Cerebellar nuclear complex (tissue), 1 donor: Measurements from ENCODE around the gene MILR1.
"Not testable (repeated sequence)": the region's sequence is repeated elsewhere in the genome, so short reads cannot be mapped to it uniquely, and the experiment has no call there.

Source experiments
- DNase-seq, 2 experiments: peaks; one replicate each; lab custom pipeline; 2025; lab: John Stamatoyannopoulos, UW

Gene MILR1

DNA sequence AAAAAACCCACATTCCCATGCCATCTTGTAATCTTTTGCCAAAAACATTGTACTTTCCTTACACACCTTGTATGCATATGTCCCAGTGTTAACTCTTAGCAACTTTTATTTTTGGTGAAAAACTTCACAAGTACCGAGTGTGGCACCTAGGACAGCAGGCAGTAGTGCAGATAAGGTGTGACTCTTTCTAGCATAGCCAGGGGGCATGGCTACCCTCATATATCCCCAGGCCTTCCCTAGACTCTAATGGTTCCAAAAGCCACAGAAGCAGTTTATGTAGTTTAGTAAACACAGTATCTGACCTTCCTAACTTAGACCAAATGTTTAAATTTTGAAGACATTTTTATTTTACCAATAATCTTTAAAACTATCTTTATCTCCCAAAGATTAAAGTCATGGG lies 20.5 kb upstream of the MILR1 start:
- DNase-seq, result no peak

DNA sequence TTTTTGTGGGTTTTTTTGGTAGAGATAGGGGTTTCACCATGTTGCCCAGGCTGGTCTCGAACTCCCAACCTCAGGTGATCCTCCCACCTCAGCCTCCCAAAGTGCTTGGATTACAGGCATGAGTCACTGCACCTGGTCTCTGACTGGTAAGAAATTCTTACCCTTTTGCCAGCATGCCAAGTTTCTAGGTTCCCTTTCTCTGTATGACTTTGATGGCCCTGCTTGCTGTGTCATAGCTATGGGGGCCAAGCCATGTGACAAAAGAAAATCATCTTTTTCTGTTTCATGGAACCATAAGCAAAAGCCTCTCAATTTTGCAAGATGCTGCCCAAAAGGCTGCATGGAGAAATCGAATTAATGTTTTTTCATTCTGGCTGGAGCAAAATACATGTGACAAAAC lies 18.9 kb upstream of the MILR1 start:
- DNase-seq, result not testable (repeated sequence)

DNA sequence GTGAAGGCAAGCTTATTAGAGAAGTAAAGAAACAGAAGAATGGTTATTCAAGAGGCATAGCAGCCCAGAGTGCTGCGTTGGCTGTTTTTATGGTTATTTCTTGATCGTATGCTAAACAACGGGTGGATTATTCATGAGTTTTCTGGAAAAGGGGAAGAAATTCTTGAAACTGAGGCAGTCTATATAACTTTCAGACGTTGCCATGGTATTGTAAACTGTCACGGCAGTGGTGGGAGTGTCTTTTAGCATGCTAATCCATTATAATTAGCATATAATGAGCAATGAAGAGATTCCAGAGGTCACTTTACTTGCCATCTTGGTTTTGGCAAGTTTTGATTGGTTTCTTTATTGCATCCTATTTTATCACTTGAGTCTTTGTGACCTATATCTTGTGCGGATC lies 17.4 kb upstream of the MILR1 start:
- no peak for DNase-seq

DNA sequence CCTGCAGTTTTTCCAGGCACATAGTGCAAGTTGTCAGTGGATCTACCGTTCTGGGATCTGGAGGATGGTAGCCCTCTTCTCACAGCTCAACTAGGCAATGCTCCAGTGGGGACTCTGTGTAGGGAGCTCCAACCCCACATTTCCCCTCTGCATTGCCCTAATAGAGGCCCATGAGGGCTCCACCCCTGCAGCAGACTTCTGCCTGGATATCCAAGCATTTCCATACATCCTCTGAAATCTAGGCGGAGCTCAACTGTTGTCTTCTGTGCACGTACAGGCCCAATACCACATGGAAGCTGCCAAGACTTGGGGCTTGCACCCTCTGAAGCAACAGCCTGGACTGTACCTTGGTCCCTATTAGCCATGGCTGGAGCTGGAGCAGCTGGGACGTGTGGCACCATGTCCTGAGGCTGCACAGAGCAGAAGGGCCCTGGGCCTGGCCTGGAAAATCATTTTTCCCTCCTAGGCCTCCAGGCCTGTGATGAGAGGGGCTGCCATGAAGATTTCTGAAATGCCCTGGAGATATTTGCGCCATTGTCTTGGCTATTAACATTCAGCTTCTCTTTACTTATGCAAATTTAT lies 10.9 kb upstream of the MILR1 start:
- DNase-seq, result no peak

DNA sequence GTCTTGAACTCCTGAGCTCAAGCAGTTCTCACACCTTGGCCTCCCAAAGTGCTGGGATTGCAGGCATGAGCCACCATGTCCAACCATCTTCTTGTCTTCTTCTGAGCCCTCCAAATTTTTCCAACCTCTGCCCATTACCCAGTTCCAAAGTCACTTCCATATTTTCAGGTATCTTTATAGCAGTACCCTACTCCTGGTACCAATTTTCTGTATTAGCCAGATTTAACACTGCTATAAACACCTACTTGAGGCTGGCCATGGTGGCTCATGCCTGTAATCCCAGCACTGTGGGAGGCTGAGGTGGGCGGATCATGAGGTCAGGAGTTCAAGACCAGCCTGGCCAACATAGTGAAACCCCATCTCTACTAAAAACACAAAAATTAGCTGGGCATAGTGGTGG lies 9.4 kb upstream of the MILR1 start:
- not testable (repeated sequence) for DNase-seq

DNA sequence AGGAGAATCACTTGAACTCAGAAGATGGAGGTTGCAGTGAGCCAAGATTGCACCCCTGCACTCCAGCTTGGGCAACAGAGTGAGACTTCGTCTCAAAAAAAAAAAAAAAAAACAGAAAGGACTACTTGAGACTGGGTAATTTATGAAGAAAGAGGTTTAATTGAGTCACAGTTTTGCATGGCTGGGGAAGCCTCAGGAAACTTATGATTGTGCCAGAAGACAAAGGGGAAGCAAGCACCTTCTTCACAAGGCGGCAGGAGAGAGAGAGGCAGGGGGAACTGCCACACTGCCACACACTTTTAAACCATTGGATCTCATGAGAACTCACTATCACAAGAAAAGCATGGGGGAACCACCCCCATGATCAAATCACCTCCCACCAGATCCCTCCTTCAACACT lies 9.0 kb upstream of the MILR1 start:
- no peak for DNase-seq

DNA sequence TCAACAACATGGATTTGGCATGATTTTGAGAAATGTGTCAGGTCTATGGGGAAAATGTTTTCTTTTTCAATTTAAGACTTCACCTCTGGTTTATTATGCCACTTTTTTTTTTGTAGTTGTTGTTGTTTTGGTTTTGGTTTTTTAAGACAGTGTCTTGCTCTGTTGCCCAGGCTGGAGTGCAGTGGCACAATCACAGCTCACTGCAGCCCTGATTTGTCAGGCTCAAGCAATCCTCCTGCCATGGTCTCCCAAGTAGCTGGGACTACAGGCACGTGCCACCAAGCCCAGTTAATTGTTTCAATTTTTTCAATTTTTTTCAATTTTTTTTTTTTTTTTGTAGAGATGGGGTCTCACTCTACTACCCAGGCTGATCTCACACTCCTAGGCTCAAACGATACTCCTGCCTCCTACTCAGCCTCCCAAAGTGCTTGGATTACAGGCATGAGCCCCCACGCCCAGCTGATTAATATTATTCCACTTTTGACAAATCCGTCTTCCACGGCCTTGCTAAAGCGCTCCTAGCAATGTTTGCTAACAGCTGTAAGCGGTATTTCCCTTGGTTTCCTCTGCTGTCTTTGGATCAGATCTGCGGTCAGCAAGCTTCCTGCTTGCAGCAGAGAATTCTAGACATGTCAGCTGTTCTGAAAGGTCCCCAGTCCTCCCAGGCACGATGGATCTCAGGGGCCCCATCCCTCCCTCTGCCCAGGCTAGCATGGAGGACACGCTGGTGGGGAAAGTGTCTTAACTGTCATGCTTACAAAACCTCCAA lies 7.0 kb upstream of the MILR1 start:
- no peak for DNase-seq

DNA sequence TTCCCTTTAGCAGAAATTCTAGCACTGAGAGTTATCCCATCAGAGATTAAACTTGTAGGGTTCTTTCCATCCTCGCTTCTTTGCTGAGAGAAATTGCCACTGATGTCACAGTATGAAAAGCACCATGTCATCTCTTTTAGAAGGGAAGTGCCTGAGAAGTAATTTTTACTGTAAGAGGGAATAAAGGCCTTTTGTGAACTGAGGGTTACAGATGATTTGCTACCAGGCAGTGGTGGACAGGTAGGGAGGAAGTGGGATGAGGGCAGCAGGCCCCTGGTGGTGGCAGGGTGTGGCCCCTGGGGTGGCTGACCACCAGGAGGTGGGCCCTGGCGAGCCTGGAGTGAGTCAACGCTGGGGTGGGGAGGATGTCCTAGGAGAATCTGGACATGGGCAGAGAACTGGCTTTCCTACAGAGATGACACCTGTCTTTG lies 6.4 kb upstream of the MILR1 start:
- DNase-seq, result no peak

DNA sequence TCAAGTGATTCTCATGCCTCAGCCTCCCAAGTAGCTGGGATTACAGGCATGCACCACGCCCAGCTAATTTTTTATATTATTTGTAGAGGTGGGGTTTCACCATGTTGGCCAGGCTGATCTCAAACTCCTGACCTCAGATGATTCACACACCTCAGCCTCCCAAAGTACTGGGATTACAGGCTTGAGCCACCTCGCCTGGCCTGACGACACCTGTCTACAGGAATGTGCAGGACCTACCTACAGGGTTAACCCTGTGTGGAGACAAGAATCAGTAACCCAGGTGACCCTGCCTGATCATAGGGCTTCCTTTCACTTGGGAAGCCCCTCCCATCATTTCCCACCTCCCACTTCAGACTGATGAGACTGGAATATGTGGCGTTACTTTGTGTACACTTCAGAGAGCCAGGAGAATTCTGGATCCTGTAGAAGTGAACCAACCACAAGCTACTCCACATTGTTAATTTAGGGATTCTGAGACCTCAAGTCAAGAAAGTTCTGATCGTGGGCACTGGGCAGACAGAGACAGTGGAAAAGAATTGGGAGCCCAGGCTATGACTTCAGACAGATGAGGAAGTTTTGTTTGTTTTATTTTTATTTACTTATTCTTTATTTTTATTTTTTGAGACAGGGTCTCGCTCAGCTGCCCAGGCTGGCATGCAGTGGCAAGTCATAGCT lies 5.7 kb upstream of the MILR1 start:
- DNase-seq, result no peak

DNA sequence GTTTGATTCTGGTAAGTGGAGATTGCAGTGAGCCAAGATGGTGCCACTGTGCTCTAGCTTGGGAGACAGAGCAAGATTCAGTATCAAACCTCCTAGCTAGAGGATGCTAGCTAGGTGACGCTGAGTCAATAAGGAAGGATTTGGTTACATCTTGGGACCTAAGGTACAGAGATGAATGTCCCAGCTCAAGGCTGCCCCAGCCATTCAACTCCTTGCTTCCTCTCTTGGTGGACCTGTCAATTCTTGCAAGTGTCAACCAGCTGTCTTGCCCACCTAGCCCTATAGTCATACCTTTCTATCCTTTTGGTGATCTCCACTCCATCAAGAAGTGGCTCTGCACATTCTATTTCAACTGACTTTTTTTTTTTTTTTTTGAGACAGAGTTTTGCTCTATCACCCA lies 1.4 kb upstream of the MILR1 start:
- DNase-seq, result no peak

DNA sequence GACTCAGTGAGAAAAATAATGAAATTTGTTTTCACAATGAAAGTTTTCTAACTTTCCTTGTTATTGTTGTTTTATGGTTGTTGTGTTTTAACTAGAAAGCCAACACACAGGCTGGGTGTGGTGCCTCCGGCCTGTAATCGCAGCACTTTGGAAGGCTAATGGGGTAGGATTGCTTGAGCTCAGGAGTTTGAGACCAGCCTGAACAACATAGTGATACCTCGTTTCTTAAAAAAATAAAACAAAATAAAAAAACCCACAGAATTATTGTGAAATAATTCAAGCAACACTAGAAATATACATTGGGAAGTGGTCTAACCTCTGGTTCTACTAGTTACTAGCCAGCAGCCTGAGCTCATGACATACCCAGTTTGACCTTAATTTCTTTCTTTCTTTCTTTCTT lies 630 bp downstream of the MILR1 start:
- no peak for DNase-seq

DNA sequence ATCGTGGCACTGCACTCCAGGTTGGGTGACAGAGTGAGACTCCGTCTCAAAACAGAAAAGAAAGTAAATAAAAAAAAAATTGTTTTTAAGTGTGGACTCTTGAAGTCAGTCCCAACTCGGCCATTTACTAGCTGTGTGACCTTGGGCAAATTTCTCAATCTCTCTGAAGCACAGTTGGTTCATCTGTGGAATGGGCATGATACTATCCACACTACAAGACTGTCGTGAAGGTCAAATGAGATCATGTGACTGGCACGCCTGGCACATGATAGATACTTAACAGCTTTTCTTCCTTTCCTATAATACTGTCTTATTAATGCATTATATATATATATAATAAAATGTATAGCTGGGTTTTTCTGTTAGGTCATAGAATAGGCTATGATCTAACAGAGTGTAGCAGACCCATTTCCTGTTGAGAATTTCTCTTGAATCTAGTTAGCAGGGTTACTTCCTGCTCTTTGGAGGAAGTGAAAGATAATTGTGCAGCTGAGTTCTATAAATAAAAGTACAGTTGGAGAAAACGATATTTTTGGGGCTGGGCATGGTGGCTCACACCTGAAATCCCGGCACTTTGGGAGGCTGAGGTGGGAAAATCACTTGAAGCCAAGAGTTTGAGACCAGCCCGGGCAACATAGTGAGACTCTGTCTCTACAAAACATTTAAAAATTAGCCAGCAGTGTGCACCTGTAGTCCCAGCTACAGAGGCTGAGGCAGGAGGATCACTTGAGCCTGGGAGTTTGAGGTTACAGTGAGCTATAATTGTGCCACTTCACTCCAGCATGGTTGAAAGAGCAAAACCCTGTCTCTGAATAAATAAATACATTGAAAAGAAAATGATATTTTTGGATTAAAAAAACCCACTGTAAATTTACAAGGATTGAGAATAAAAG lies 7.3 kb downstream of the MILR1 start:
- no peak for DNase-seq

DNA sequence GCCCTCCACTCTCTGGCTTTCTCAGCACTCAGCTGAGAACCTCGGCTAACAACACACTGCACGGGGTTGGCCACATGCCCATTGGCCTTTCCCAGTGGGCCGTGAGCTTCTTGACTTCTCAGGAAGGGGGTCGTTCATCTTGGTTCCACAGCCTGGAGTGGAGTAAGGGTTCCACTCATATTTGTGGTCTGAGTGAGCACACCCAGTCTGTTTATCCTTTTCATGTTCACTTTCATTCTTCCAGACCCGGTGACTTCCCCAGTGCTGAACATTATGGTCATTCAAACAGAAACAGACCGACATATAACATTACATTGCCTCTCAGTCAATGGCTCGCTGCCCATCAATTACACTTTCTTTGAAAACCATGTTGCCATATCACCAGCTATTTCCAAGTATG lies 8.2 kb downstream of the MILR1 start:
- DNase-seq, result no peak

DNA sequence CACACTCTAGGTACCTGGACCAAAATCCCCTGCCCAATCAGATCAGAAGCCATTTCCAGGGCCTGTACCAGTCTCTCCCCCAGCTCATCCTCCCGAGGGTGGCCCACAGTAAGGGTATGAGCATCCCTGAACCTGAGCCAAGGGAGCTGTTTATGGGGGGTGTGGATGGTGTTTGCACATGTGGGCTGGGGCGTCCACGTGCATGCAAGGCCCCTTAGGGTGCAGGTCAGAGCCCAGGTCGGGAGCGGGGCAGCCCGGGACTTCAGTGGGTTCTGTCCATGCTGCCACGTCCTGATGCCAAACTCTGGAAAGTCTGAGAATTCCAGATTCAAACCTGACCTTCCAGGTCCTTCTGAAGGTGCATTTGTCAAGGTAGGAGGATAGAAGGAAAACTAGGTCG lies 9.8 kb downstream of the MILR1 start:
- DNase-seq, result no peak

DNA sequence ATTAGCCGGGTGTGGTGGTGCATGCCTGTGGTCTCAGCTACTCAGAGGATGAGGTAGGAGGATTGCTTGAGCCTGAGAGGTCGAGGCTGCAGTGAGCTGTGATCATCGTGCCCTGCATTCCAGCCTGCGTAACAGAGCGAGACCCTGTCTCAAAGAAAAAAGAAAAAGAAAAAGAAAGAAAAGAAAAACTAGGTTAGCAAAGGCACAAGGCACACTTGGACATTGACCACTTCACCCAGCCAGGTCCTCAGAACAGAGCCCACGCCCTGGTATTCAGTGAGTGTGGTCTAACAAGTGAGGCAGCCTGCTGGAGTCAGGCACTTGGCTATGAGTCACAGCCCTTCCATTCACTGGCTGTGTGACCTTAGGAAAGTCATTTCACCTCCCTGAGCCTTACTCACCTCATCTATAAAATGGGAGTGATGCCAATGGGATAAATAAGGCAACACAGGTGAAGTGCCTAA lies 10.4 kb downstream of the MILR1 start:
- DNase-seq, result no peak

DNA sequence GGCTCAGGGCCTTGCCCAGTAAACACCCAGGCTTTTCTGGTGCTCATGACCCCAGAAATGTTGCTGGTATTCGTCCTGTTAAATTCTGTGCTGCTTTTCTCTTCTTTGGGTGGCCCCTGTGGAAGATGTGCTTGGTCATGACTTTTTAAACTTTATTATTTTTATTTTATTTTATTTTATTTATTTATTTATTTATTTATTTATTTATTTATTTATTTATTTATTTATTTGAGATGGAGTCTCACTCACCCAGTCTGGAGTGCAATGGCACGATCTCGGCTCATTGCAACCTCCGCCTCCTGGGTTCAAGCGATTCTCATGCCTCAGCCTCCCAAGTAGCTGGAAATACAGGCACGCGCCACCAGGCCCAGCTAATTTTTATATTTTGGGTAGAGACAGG lies 10.9 kb downstream of the MILR1 start:
- DNase-seq, result not testable (repeated sequence)

DNA sequence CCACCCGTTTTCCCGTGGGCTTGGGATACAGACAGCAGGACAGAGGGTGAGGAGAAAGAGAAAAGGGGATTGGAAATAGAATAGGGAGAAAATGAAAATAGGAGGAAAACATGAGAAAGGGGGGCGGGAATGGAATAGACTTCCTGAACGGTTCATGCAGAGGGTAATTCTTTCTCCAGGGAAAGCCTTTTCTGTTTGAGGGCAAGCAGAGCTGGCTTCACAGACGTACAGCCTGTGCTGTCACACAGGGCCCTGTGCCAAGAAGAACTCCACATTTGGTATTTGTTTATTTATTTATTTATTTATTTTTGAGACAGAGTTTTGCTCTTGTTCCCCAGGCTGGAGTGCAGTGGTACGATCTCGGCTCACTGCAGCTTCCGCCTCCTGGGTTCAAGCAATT lies 12.0 kb downstream of the MILR1 start:
- no peak for DNase-seq

DNA sequence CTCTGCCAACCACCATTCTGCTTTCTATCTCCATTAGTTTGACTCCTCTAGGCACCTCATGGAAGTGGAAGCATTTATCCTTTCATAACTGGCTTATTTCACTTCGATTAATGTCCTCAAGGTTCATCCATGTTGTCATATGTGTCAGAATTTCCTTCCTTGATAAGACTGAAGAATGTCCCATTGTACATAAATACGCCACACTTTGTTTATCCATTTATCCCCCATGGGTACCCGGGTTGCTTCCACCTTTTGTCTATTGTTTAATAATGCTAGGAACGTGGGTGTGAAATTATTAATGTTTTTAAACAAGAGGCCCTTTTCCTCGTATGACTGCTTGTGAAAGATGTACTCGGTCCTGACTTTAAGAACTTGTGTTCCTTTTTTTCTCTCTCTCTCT lies 12.9 kb downstream of the MILR1 start:
- DNase-seq, result no peak

DNA sequence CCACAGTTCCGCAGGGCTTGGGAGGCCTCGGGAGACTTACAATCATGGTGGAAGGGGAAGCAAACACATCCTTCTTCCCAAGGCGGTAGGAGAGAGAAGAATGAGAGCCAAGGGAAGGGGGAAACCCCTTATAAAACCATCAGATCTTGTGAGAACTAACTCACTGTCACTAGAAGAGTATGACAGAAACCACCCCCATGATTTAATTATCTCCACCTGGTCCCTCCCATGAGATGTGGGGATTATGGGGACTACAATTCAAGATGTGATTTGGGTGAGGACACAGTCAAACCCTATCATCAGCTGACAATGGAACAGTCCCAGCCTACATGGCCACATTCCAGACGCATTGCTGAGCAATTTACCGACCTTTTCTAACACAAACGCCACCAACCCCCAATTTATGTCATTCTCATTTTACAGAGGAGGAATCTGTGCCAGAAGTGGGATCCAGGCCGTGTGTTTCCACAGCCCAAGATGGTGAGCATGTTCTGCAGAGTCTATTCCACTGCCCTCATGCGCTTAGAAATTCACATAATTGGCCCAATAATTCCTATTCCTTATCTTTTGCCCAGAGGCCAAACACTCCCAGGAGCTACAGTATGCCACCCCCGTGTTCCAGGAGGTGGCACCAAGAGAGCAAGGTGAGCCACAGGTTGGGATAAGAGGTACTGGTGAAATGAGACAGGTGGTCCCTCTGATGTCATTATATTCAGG lies 17.3 kb downstream of the MILR1 start:
- DNase-seq, result no peak

DNA sequence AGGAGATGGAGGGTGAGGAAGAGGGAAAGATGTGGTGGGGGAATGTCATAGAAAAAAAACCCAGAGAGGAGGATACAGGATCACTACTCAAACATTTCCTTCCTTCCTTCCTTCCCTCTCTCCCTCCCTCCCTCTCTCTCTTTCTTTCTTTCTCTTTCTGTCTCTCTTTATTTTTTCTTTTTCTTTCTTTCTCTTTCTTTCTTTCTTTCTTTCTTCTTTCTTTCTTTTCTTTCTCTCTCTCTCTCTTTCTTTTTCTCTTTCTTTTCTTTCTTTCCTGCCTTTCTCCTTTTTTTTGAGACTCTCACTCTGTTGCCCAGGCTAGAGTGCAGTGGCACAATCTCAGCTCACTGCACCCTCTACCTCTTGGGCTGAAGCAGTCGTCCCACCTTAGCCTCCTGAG lies 17.9 kb downstream of the MILR1 start:
- not testable (repeated sequence) for DNase-seq

DNA sequence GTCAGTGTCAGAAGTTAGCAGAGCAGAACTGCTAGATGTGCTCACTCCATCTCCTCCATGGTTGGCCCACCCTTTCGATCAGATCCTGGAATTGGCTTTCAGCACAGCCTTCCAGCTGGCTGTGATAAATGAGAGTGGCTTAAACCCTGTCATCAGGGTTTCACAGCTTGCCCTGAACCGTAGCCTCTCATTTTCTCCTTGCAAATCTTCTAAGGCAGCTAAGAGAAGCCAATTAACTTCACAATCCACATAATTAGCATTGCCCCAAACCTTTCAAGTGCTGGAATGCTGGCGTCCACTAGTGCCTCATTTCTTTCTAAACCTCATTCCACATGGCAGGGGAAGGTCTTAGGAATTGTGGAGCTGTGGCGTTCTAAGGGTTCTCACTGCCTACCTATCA lies 21.7 kb downstream of the MILR1 start:
- no peak for DNase-seq

DNA sequence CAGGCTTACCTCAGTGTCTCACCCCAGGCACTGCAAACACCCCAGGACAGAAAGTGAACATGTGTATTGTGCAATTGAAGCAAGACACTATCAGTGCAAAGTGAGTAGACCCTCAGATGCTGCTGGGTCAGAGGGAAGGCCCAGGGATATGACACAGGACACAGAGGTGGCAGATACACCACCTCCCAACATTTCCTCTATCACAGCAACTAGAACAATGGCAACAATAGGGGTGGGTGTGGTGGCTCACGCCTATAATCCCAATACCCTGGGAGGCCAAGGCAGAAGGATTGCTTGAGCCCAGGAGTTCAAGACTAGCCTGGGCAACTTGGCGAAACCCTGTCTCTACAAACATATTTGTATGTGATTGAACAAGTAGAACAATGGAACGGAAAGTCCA lies 22.5 kb downstream of the MILR1 start:
- no peak for DNase-seq
